NB4 (cell line): ENCODE measurements around the gene F13A1.

Experiments used
- MYC ChIP-seq: IDR thresholded peaks from 2 replicates; pipeline ENCODE4 v1.6.1; 2011; ENCODE audit warnings: low read depth, low read length
- POLR2A ChIP-seq: IDR thresholded peaks from 2 replicates; pipeline ENCODE4 v1.6.1; 2011; ENCODE audit warnings: mild to moderate bottlenecking; ENCODE audit not compliant: insufficient read length; ENCODE audit errors: extremely low read depth
- TF ChIP-seq, protein P1 (sequence below): IDR thresholded peaks from one replicate; pipeline ENCODE4 v1.5.1; 2012; ENCODE audit warnings: low read depth, low read length

DNA sequence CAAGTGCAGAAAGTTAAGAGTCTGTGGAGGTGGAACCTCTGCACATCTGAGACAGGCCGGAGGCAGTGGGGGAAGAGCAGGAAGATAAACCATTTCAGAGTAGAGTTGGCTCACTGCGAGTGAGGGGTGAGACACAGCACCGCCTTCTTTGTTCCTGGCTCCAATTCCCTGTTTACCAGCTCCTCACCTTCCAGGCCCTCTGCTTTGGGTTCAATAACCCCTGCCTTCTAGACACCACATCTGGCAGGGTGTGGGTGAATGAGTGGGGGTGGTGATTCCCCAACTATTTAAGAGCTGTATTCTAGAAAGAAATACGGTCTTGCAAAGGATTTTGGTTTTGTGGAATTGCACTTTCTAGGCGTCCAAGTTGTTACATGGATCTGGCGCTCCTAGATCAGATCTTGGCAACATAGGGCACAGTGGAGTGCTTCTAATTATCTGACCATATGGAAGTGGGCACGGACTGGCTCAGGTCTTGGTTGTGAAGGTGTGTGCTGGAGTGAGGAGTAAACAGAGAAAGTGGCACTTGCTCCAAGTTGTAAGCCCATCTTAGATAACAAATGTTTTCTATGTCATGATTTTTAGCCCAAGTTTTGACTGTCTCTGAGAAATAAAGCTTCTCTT lies 172.2 kb downstream of the F13A1 start:
- TF ChIP-seq, protein P1, sequence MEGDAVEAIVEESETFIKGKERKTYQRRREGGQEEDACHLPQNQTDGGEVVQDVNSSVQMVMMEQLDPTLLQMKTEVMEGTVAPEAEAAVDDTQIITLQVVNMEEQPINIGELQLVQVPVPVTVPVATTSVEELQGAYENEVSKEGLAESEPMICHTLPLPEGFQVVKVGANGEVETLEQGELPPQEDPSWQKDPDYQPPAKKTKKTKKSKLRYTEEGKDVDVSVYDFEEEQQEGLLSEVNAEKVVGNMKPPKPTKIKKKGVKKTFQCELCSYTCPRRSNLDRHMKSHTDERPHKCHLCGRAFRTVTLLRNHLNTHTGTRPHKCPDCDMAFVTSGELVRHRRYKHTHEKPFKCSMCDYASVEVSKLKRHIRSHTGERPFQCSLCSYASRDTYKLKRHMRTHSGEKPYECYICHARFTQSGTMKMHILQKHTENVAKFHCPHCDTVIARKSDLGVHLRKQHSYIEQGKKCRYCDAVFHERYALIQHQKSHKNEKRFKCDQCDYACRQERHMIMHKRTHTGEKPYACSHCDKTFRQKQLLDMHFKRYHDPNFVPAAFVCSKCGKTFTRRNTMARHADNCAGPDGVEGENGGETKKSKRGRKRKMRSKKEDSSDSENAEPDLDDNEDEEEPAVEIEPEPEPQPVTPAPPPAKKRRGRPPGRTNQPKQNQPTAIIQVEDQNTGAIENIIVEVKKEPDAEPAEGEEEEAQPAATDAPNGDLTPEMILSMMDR, result no peak
- TF ChIP-seq POLR2A (no peak), MYC (no peak)
